GM12878 (cell line): ENCODE data around the gene WRAP73. TPM values are rescaled to one million over a fixed set of nuclear protein-coding genes. Genes with fewer than 3 reads are reported as not detected.

Source experiments
- ATAC-seq: fragments of 200-7000 bp; cut with Tn5 transposase; 3 replicates; pipeline ENCODE4 v1.9.1; 2020; ENCODE audit warnings: mild to moderate bottlenecking, moderate library complexity
- BruUV-seq: library from RNA; stranded (reverse); fragments of 400-500 nt; replicated peaks from 2 replicates; lab custom pipeline; 2021; lab: Mats Ljungman, UMichigan
- CTCF ChIA-PET: fragments of 300-600 bp; sonication (Branson Sonifier 250); formaldehyde crosslinking; extraction: SDS; loops from one replicate; lab custom pipeline; 2021; ENCODE audit warnings: inconsistent platforms; lab: Yijun Ruan, JAX
- POLR2A ChIA-PET: fragments of 350-600 bp; formaldehyde crosslinking; extraction: SDS; loops from one replicate; lab custom pipeline; 2021; ENCODE audit warnings: inconsistent platforms; lab: Charles Lee
- RAD21 ChIA-PET: fragments of 300-600 bp; sonication (Branson Sonifier 250); formaldehyde crosslinking; loops from one replicate; lab custom pipeline; 2023; ENCODE audit warnings: antibody characterized with exemption; ENCODE audit not compliant: unreplicated experiment; lab: Charles Lee
- SMC1A ChIA-PET: fragments of 300-600 bp; sonication (Branson Sonifier 250); formaldehyde crosslinking; loops from one replicate; lab custom pipeline; 2023; ENCODE audit not compliant: unreplicated experiment, uncharacterized antibody; lab: Charles Lee
- DNase-seq: peaks from one replicate; pipeline ENCODE4 v3.0.0-alpha.2; 2011; ENCODE audit warnings: low read depth, low spot score
- FAIRE-seq: peaks from 3 replicates; lab custom pipeline; 2011; peaks lifted over from hg19 to GRCh38; lab: Jason Lieb, UNC
- H2AFZ ChIP-seq: 2 replicates; pipeline ENCODE4 v1.6.0; 2011; ENCODE audit warnings: low read depth, low read length, control low read depth; ENCODE audit not compliant: control insufficient read depth
- H3K27ac ChIP-seq: 2 replicates; pipeline ENCODE4 v1.5.1; 2011; ENCODE audit warnings: control low read depth; ENCODE audit not compliant: control insufficient read depth, insufficient read depth
- H3K27me3 ChIP-seq, 2 experiments: replicated peaks in 1 of 2; 2 replicates each; pipeline versions ENCODE4 v1.6.0 to v1.6.1; 2011; ENCODE audit warnings: low read length in 1 of 2; ENCODE audit not compliant: control insufficient read depth in 2 of 2, insufficient read depth in 2 of 2
- H3K36me3 ChIP-seq, 2 experiments: 2 replicates each; pipeline ENCODE4 v1.5.1; 2011; ENCODE audit warnings: low read length in 1 of 2; ENCODE audit not compliant: control insufficient read depth in 2 of 2, insufficient read depth in 2 of 2
- H3K4me1 ChIP-seq: 2 replicates; pipeline ENCODE4 v1.6.1; 2011; ENCODE audit warnings: mild to moderate bottlenecking, low read length, moderate library complexity, mixed read lengths; ENCODE audit not compliant: control insufficient read depth, insufficient read depth
- H3K4me2 ChIP-seq: 2 replicates; pipeline ENCODE4 v1.6.0; 2011; ENCODE audit warnings: control low read depth; ENCODE audit not compliant: control insufficient read depth, insufficient read depth
- H3K4me3 ChIP-seq: fragments of 200-600 bp; sonication (generic); 2 replicates; pipeline ENCODE4 v1.5.1; 2016
- H3K79me2 ChIP-seq: 2 replicates; pipeline ENCODE4 v1.6.0; 2011; ENCODE audit warnings: low read length; ENCODE audit not compliant: control insufficient read depth, insufficient read depth
- H3K9ac ChIP-seq: 2 replicates; pipeline ENCODE4 v1.8.0; 2011; ENCODE audit warnings: low read length, control low read depth, mixed read lengths; ENCODE audit not compliant: control insufficient read depth, insufficient read depth
- H3K9me3 ChIP-seq: replicated peaks from 3 replicates; pipeline ENCODE4 v1.5.1; 2011; ENCODE audit warnings: mild to moderate bottlenecking, low read length; ENCODE audit not compliant: control insufficient read depth, insufficient read depth
- H4K20me1 ChIP-seq: 2 replicates; pipeline ENCODE4 v1.6.0; 2011; ENCODE audit not compliant: control insufficient read depth, insufficient read depth
- BCLAF1 ChIP-seq: fragments of 450-650 bp; IDR thresholded peaks from 2 replicates; pipeline ENCODE4 v1.6.1; 2017; ENCODE audit warnings: antibody characterized with exemption, mild to moderate bottlenecking, moderate library complexity
- E4F1 ChIP-seq: fragments of 450-650 bp; IDR thresholded peaks from 2 replicates; pipeline ENCODE4 v1.6.1; 2018; ENCODE audit warnings: borderline replicate concordance, mild to moderate bottlenecking; ENCODE audit not compliant: partially characterized antibody
- FOS ChIP-seq: IDR thresholded peaks from 3 replicates; pipeline ENCODE4 v1.6.1; 2011; ENCODE audit warnings: borderline replicate concordance; ENCODE audit not compliant: insufficient read length; ENCODE audit errors: extremely low read depth
- GATAD2B ChIP-seq: fragments of 450-650 bp; conservative IDR thresholded peaks from 2 replicates; pipeline ENCODE4 v1.6.1; 2017; ENCODE audit warnings: low read depth, mild to moderate bottlenecking, moderate library complexity
- JUNB ChIP-seq: IDR thresholded peaks from 2 replicates; pipeline ENCODE4 v1.6.1; 2016; ENCODE audit warnings: antibody characterized with exemption, mild to moderate bottlenecking
- KDM1A ChIP-seq: fragments of 200-600 bp; sonication (generic); IDR thresholded peaks from 2 replicates; pipeline ENCODE4 v1.6.1; 2016; ENCODE audit warnings: borderline replicate concordance
- MYB ChIP-seq: fragments of 150-350 bp; IDR thresholded peaks from 2 replicates; pipeline ENCODE4 v1.6.1; 2014; ENCODE audit warnings: mild to moderate bottlenecking, low read depth, low read length, borderline replicate concordance
- MYC ChIP-seq: IDR thresholded peaks from 2 replicates; pipeline ENCODE4 v1.6.1; 2011; ENCODE audit warnings: mild to moderate bottlenecking, low read length, moderate library complexity, inconsistent platforms; ENCODE audit not compliant: insufficient read depth, insufficient replicate concordance, insufficient read length, severe bottlenecking
- NR2C2 ChIP-seq: IDR thresholded peaks from 2 replicates; pipeline ENCODE4 v1.6.1; 2011; ENCODE audit warnings: borderline replicate concordance, low read depth; ENCODE audit not compliant: control insufficient read depth, insufficient read length
- PAX5 ChIP-seq: IDR thresholded peaks from 2 replicates; pipeline ENCODE4 v1.6.1; 2011; ENCODE audit warnings: low read depth, low read length, borderline replicate concordance
- SMARCA5 ChIP-seq: fragments of 450-650 bp; IDR thresholded peaks from 2 replicates; pipeline ENCODE4 v1.6.1; 2017; ENCODE audit warnings: mild to moderate bottlenecking
- WGBS: methylation state at CpG from one replicate; pipeline ENCODE4 v1.1.6; 2016; ENCODE audit warnings: low lambda C conversion rate; ENCODE audit not compliant: insufficient replicate concordance, insufficient coverage; ENCODE audit errors: missing lambda C conversion rate; 5-methylcytosine and 5-hydroxymethylcytosine counted together
- in situ Hi-C: fragments of 300-500 bp; cut with MboI; formaldehyde crosslinking; loops from 9 replicates; pipeline ENCODE4 v1.14.3; 2018; ENCODE audit warnings: mixed read lengths
- intact Hi-C: fragments of 100-400 bp; cut with micrococcal nuclease; formaldehyde crosslinking; loops from one replicate; pipeline ENCODE4 v1.14.2; 2022; ENCODE audit not compliant: unreplicated experiment
- polyA plus RNA-seq, 11 experiments: library from polyadenylated mRNA; depleted of rRNA in 4 of 11; unstranded in 6 of 11; stranded (reverse) in 5 of 11; fragments of >200 nt; fragmentation: Nextera tagmentation in 4 of 11; fragmentation: Illumina TruSeq in 1 of 11; extraction: Ambion mirVana in 4 of 11; extraction: Trizol in 1 of 11; gene quantifications; 1 replicate in 1 of 11; 2 replicates in 10 of 11; pipeline versions ENCODE4 v1.2.1 to v1.2.3, GENCODE V29; 2011 to 2016; ENCODE audit warnings: inconsistent platforms in 2 of 11, missing spikeins in 2 of 11, low read depth in 1 of 11
- total RNA-seq, 4 experiments: library from RNA; depleted of rRNA in 3 of 4; stranded (reverse); fragments of >200 nt in 3 of 4; fragmentation: Illumina TruSeq in 1 of 4; extraction: Trizol in 1 of 4; gene quantifications; 2 replicates each; pipeline versions ENCODE4 v1.2.1 to v1.2.3, GENCODE V29; 2013 to 2021
- TF ChIP-seq, protein P1 (sequence below): fragments of 450-650 bp; formaldehyde crosslinking; IDR thresholded peaks from 2 replicates; pipeline ENCODE4 v1.4.0; 2022; ENCODE audit warnings: mild to moderate bottlenecking, moderate library complexity

WRAP73 gene
- total and polyA plus RNA-seq, 10 of the 15 experiments (the other 5 are each of a cell fraction or from before 2014, with no cell fraction given) = 3.2 to 65.8 (median 48.0) TPM

DNA sequence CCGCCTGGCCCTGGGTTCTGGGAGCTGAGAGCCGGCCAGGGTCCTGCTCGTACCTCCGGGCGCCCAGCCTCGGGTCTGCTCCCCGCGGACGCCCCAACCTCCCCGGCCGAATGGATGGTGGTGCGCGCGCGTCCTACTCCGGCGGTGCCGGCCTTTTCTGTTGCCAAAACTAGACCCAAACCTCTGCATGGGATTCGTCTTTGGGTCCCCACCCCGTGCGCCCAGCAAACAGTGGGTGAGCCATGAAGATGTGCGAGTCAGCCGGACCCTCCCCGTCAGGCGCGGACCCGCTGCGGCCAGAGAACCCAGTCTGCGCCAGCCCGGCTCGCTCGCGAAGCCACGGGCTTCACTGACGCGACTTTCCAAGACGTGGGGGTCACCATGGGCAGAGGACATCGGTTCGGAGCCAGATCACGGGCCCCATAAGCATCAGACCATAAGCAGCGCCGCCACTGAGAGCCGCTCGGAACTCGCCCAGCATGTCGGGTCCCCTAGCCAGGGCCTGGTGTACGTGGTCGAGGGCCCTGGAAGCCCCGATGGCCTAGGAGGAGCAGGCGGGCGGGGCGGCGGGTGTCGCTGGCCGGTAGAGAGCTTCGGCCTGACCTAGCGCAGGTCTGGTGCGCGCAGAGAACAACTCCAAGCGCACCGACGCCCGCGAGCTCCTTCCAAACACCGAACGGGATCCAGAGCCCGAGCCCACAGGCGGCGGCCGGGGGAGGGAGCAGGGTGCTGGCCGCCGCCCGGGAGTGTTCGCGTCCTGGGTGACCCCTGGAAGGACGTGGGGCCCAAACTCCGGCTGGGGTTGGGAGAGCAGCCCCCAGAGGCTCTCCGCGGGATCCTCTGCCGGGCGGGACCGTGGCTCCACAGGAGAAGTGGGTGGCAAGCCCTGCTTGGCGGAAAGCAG, 1.4 kb upstream of the WRAP73 start:
- Histone ChIP-seq H3K4me2 (peak overlapping the region; percentile 92), H3K27ac (peak overlapping the region; percentile 66), H3K36me3 (peaks cover 1 to 13% of the 10 kb centered on the region in 2 experiments; a peak in 2 of 4 replicates), H4K20me1 (no peaks in the 10 kb centered on the region), H3K27me3 (no peaks in the 10 kb centered on the region), H3K79me2 (peaks cover 63% of the 10 kb centered on the region), H3K4me1 (peaks cover 22% of the 10 kb centered on the region), H3K4me3 (peak overlapping the region; percentile 82), H3K9me3 (no peaks in the 10 kb centered on the region), H2AFZ (peak overlapping the region; percentile 24; the same call in 1 of the 2 replicates), H3K9ac (peak overlapping the region; percentile 82; the same call in 1 of the 2 replicates)
- FAIRE-seq (no peak), DNase-seq (no peak), ATAC-seq (peak; percentile 19)
- in situ Hi-C loops (no loop called here), intact Hi-C loops (loop anchor here (2.0 kb wide), 1 partner anchor 26 kb away; the partner anchor contains the start of gene TPRG1L)
- BruUV-seq = no TSS peak
- ChIA-PET POLR2A (interaction anchor here (0.9 to 11.3 kb wide), 4 partner anchors 15 to 26 kb away, joined by 3 to 184 read pairs (median 47); no protein-coding TSS in a partner anchor), RAD21 (interaction anchor here (0.7 to 6.3 kb wide), 5 partner anchors 11 to 26 kb away, joined by 3 to 78 read pairs (median 12); no protein-coding TSS in a partner anchor), SMC1A (interaction anchor here (5.8 to 7.7 kb wide), 3 partner anchors 15 to 26 kb away, joined by 53 to 117 read pairs (median 65); no protein-coding TSS in a partner anchor), CTCF (interaction anchor here (1.4 to 7.7 kb wide), 4 partner anchors 13 to 73 kb away, joined by 3 to 91 read pairs (median 36); no protein-coding TSS in a partner anchor)
- WGBS = 29% methylated on average over 77 of the region's 83 CpGs
- TF ChIP-seq JUNB = no peak
- TF ChIP-seq KDM1A = no peak
- TF ChIP-seq GATAD2B = peak; percentile 29; the same call in 1 of the 2 replicates
- no peak for TF ChIP-seq MYB
- no peak for TF ChIP-seq E4F1
- TF ChIP-seq FOS = no peak
- TF ChIP-seq, protein P1, sequence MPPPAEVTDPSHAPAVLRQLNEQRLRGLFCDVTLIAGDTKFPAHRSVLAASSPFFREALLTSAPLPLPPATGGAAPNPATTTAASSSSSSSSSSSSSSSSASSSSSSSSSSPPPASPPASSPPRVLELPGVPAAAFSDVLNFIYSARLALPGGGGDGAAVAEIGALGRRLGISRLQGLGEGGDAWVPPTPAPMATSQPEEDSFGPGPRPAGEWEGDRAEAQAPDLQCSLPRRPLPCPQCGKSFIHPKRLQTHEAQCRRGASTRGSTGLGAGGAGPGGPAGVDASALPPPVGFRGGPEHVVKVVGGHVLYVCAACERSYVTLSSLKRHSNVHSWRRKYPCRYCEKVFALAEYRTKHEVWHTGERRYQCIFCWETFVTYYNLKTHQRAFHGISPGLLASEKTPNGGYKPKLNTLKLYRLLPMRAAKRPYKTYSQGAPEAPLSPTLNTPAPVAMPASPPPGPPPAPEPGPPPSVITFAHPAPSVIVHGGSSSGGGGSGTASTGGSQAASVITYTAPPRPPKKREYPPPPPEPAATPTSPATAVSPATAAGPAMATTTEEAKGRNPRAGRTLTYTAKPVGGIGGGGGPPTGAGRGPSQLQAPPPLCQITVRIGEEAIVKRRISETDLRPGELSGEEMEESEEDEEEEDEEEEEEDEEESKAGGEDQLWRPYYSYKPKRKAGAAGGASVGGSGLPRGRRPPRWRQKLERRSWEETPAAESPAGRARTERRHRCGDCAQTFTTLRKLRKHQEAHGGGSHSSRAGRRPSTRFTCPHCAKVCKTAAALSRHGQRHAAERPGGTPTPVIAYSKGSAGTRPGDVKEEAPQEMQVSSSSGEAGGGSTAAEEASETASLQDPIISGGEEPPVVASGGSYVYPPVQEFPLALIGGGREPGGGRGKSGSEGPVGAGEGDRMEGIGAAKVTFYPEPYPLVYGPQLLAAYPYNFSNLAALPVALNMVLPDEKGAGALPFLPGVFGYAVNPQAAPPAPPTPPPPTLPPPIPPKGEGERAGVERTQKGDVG = no peak
- TF ChIP-seq NR2C2 = no peak
- TF ChIP-seq PAX5 = no peak
- no peak for TF ChIP-seq SMARCA5
- TF ChIP-seq MYC = no peak
- TF ChIP-seq BCLAF1 = no peak
